Endothelial cell of umbilical vein (primary cell): ENCODE data around the gene SLC39A11.

Experiments
- CTCF ChIP-seq, 2 donors: IDR thresholded peaks; 1 replicate in 1 of 2; 2 replicates in 1 of 2; pipeline ENCODE4 v1.5.1; 2011; ENCODE audit warnings: low read length in 2 of 2, mild to moderate bottlenecking in 2 of 2, moderate library complexity in 2 of 2, control low read depth in 1 of 2, inconsistent platforms in 1 of 2, low read depth in 1 of 2; ENCODE audit not compliant: insufficient read depth in 1 of 2; ENCODE audit errors: extremely low read depth in 1 of 2
- EZH2 ChIP-seq: IDR thresholded peaks from 2 replicates; pipeline ENCODE4 v1.6.1; 2012; ENCODE audit warnings: borderline replicate concordance, low read depth, mild to moderate bottlenecking, moderate library complexity, low read length, inconsistent platforms; ENCODE audit not compliant: severe bottlenecking
- JUN ChIP-seq: IDR thresholded peaks from 2 replicates; pipeline ENCODE4 v1.6.1; 2011; ENCODE audit warnings: borderline replicate concordance, low read depth; ENCODE audit not compliant: insufficient read length, insufficient read depth
- POLR2A ChIP-seq: IDR thresholded peaks from 2 replicates; pipeline ENCODE4 v1.6.1; 2012; ENCODE audit warnings: low read depth, mild to moderate bottlenecking, control low read depth, low read length
- POLR2AphosphoS5 ChIP-seq: IDR thresholded peaks from 2 replicates; pipeline ENCODE4 v1.6.1; 2012; ENCODE audit warnings: low read depth, mild to moderate bottlenecking, control low read depth, low read length, moderate library complexity; ENCODE audit not compliant: insufficient read depth

- TF ChIP-seq CTCF (IDR thresholded peaks at IDR 0.05; ENCODE audit: extremely low read depth in 1 of 2, insufficient read depth in 1 of 2, low read depth in 1 of 2, low read length in 2 of 2), result no peak
- TF ChIP-seq EZH2, result no peak
- no peak for TF ChIP-seq POLR2A
- TF ChIP-seq POLR2AphosphoS5, result no peak
- TF ChIP-seq JUN, result no peak
Observed at GRCh38 chr17:72948115-72948514, 144.4 kb downstream of the SLC39A11 start.
